HepG2 (cell line): ENCODE data around the gene PEAR1. TPM values are rescaled to one million over a fixed set of nuclear protein-coding genes. Genes with fewer than 3 reads are reported as not detected.

Experiments used
- ARID3A ChIP-seq: IDR thresholded peaks from 2 replicates; pipeline ENCODE4 v1.6.1; 2012; ENCODE audit warnings: low read depth, low read length, improper control_type of control experiment
- ATF3 ChIP-seq: sonication (generic); formaldehyde crosslinking; IDR thresholded peaks from 2 replicates; pipeline ENCODE4 v1.4.0; 2020; ENCODE audit warnings: missing genetic modification reagents
- CBX1 ChIP-seq: IDR thresholded peaks from one replicate; pipeline ENCODE4 v1.6.1; 2016; ENCODE audit warnings: antibody characterized with exemption, low read depth
- HNRNPLL ChIP-seq: fragments of 200-400 bp; formaldehyde crosslinking; IDR thresholded peaks from 2 replicates; pipeline ENCODE4 v1.6.1; 2017; ENCODE audit warnings: mild to moderate bottlenecking, low read depth, low read length; ENCODE audit not compliant: poor library complexity, severe bottlenecking
- MAZ ChIP-seq, 2 experiments: sonication (generic) in 1 of 2; formaldehyde crosslinking in 1 of 2; IDR thresholded peaks; 2 replicates each; pipeline versions ENCODE4 v1.5.0 to v1.6.1; 2012 to 2020; ENCODE audit warnings: low read depth in 2 of 2, mild to moderate bottlenecking in 2 of 2, borderline replicate concordance in 1 of 2, improper control_type of control experiment in 1 of 2, low read length in 1 of 2, missing genetic modification reagents in 1 of 2, moderate library complexity in 1 of 2
- NR2F6 ChIP-seq, 2 experiments: IDR thresholded peaks; 2 replicates each; pipeline ENCODE4 v1.6.1; 2016; ENCODE audit warnings: antibody characterized with exemption in 1 of 2, mild to moderate bottlenecking in 1 of 2
- NRL ChIP-seq: sonication (generic); formaldehyde crosslinking; IDR thresholded peaks from 2 replicates; pipeline ENCODE4 v1.5.0; 2020; ENCODE audit warnings: missing genetic modification reagents, mild to moderate bottlenecking, moderate library complexity, borderline replicate concordance
- PRPF4 ChIP-seq: fragments of 200-400 bp; formaldehyde crosslinking; IDR thresholded peaks from 2 replicates; pipeline ENCODE4 v1.6.1; 2016; ENCODE audit warnings: low read length, low read depth; ENCODE audit not compliant: poor library complexity, severe bottlenecking
- SATB2 ChIP-seq: sonication (generic); formaldehyde crosslinking; IDR thresholded peaks from 2 replicates; pipeline ENCODE4 v1.5.0; 2020; ENCODE audit warnings: missing genetic modification reagents
- TBX3 ChIP-seq: fragments of 450-650 bp; IDR thresholded peaks from 2 replicates; pipeline ENCODE4 v1.6.1; 2017; ENCODE audit warnings: antibody characterized with exemption, mild to moderate bottlenecking, inconsistent platforms, borderline replicate concordance
- THAP11 ChIP-seq: IDR thresholded peaks from 2 replicates; pipeline ENCODE4 v1.6.1; 2016; ENCODE audit warnings: missing biosample characterization, missing genetic modification reagents
- TSC22D2 ChIP-seq: sonication (generic); formaldehyde crosslinking; IDR thresholded peaks from 2 replicates; pipeline ENCODE4 v1.5.1; 2020; ENCODE audit warnings: missing genetic modification reagents, mild to moderate bottlenecking, borderline replicate concordance
- ZBTB20 ChIP-seq: sonication (generic); formaldehyde crosslinking; IDR thresholded peaks from 2 replicates; pipeline ENCODE4 v1.8.1; 2023; ENCODE audit warnings: missing genetic modification reagents, low read depth, mild to moderate bottlenecking, borderline replicate concordance
- ZC3H13 ChIP-seq: sonication (generic); formaldehyde crosslinking; IDR thresholded peaks from 2 replicates; pipeline ENCODE4 v1.8.1; 2023; ENCODE audit warnings: mild to moderate bottlenecking, missing genetic modification reagents, moderate library complexity
- ZFP1 ChIP-seq: IDR thresholded peaks from 2 replicates; pipeline ENCODE4 v1.6.1; 2016
- ZFP41 ChIP-seq: sonication (generic); formaldehyde crosslinking; IDR thresholded peaks from 2 replicates; pipeline ENCODE4 v1.4.0; 2020; ENCODE audit warnings: mild to moderate bottlenecking, missing genetic modification reagents, borderline replicate concordance
- ZNF331 ChIP-seq: sonication (generic); formaldehyde crosslinking; IDR thresholded peaks from 2 replicates; pipeline ENCODE4 v1.4.0; 2020; ENCODE audit warnings: missing genetic modification reagents
- ZNF383 ChIP-seq: sonication (generic); formaldehyde crosslinking; IDR thresholded peaks from 2 replicates; pipeline ENCODE4 v1.4.0; 2020; ENCODE audit warnings: missing genetic modification reagents, mild to moderate bottlenecking, borderline replicate concordance
- ZNF570 ChIP-seq: sonication (generic); formaldehyde crosslinking; IDR thresholded peaks from 2 replicates; pipeline ENCODE4 v1.4.0; 2020; ENCODE audit warnings: mild to moderate bottlenecking, missing genetic modification reagents, borderline replicate concordance
- ZNF619 ChIP-seq: sonication (generic); formaldehyde crosslinking; IDR thresholded peaks from 2 replicates; pipeline ENCODE4 v1.4.0; 2020; ENCODE audit warnings: mild to moderate bottlenecking, missing genetic modification reagents
- ZNF644 ChIP-seq: IDR thresholded peaks from 2 replicates; pipeline ENCODE4 v1.6.1; 2016; ENCODE audit warnings: low read depth
- ZNF782 ChIP-seq: sonication (generic); formaldehyde crosslinking; IDR thresholded peaks from 2 replicates; pipeline ENCODE4 v1.4.0; 2020; ENCODE audit warnings: missing genetic modification reagents, mild to moderate bottlenecking, borderline replicate concordance
- polyA plus RNA-seq, 8 experiments: library from polyadenylated mRNA; depleted of rRNA in 3 of 8; stranded (reverse) in 7 of 8; unstranded in 1 of 8; fragments of >200 nt; fragmentation: Illumina TruSeq in 4 of 8; extraction: Trizol in 4 of 8; gene quantifications; 2 replicates each; pipeline versions ENCODE4 v1.2.1 to v1.2.3, GENCODE V29; 2011 to 2016; ENCODE audit warnings: low read depth in 4 of 8, missing spikeins in 1 of 8, mixed read lengths in 1 of 8; ENCODE audit not compliant: insufficient read depth in 1 of 8
- total RNA-seq, 5 experiments: library from RNA; depleted of rRNA; stranded (reverse); fragments of >200 nt; fragmentation: Illumina TruSeq; extraction: Trizol; gene quantifications; 2 replicates each; pipeline ENCODE4 v1.2.3, GENCODE V29; 2016; ENCODE audit warnings: low read depth in 1 of 5
- TF ChIP-seq, protein P1 (sequence below): sonication (generic); formaldehyde crosslinking; IDR thresholded peaks from 2 replicates; pipeline ENCODE4 v1.8.0; 2023; ENCODE audit warnings: mild to moderate bottlenecking, missing genetic modification reagents
- TF ChIP-seq, protein P2 (sequence below): sonication (generic); formaldehyde crosslinking; IDR thresholded peaks from 2 replicates; pipeline ENCODE4 v1.4.0; 2020; ENCODE audit warnings: missing genetic modification reagents, borderline replicate concordance

Gene PEAR1
- total and polyA plus RNA-seq, 2 of the 13 experiments (the other 11 are each of a cell fraction or from before 2014, with no cell fraction given), result 0.27 to 0.41 TPM

GRCh38 chr1:156920233-156921052, 26.9 kb downstream of the PEAR1 start, which contains the start of gene LRRC71 (continued):
- TF ChIP-seq ZNF383 (CRISPR knock-in tag) (no peak), TSC22D2 (CRISPR knock-in tag) (no peak), CBX1 (no peak), ZNF644 (CRISPR knock-in tag) (no peak), ZNF782 (CRISPR knock-in tag) (no peak), ZNF570 (no peak), PRPF4 (no peak), ZBTB20 (CRISPR knock-in tag) (no peak), ARID3A (no peak), HNRNPLL (peak; percentile 66), SATB2 (CRISPR knock-in tag) (no peak), MAZ (IDR thresholded peaks at IDR 0.05; ENCODE audit: borderline replicate concordance, low read depth, low read length) (peak; percentile 56; the same call in 1 of the 2 replicates), MAZ (CRISPR knock-in tag; IDR thresholded peaks at IDR 0.05; ENCODE audit: low read depth) (peak; percentile 57; the same call in 1 of the 2 replicates), THAP11 (peak; percentile 20; the same call in 1 of the 2 replicates), ZFP1 (no peak), ATF3 (CRISPR knock-in tag) (no peak), NR2F6 (IDR thresholded peaks at IDR 0.05) (no peak), NR2F6 (CRISPR knock-in tag; IDR thresholded peaks at IDR 0.05) (no peak), ZNF619 (no peak), ZFP41 (no peak), NRL (CRISPR knock-in tag) (peak; percentile 30; the same call in 1 of the 2 replicates), TBX3 (no peak), ZC3H13 (CRISPR knock-in tag) (no peak), ZNF331 (0 out of 2 replicates have a peak, but pooled peaks have one; percentile 28)
- TF ChIP-seq, protein P1, sequence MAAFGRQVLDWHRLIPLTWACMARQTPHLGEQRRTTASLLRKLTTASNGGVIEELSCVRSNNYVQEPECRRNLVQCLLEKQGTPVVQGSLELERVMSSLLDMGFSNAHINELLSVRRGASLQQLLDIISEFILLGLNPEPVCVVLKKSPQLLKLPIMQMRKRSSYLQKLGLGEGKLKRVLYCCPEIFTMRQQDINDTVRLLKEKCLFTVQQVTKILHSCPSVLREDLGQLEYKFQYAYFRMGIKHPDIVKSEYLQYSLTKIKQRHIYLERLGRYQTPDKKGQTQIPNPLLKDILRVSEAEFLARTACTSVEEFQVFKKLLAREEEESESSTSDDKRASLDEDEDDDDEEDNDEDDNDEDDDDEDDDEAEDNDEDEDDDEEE, result no peak
- TF ChIP-seq, protein P2, sequence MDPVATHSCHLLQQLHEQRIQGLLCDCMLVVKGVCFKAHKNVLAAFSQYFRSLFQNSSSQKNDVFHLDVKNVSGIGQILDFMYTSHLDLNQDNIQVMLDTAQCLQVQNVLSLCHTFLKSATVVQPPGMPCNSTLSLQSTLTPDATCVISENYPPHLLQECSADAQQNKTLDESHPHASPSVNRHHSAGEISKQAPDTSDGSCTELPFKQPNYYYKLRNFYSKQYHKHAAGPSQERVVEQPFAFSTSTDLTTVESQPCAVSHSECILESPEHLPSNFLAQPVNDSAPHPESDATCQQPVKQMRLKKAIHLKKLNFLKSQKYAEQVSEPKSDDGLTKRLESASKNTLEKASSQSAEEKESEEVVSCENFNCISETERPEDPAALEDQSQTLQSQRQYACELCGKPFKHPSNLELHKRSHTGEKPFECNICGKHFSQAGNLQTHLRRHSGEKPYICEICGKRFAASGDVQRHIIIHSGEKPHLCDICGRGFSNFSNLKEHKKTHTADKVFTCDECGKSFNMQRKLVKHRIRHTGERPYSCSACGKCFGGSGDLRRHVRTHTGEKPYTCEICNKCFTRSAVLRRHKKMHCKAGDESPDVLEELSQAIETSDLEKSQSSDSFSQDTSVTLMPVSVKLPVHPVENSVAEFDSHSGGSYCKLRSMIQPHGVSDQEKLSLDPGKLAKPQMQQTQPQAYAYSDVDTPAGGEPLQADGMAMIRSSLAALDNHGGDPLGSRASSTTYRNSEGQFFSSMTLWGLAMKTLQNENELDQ (CRISPR knock-in tag), result no peak
